H1 (cell line): ENCODE results near the gene ZNF154. TPM values are rescaled to one million over a fixed set of nuclear protein-coding genes. Genes with fewer than 3 reads are reported as not detected.
A peak's percentile ranks its signal among the peaks of the same experiment; 100 is the strongest.

Source experiments
- ASH2L ChIP-seq: fragments of 200-600, 300-600 bp; sonication (generic); IDR thresholded peaks from one replicate; pipeline ENCODE4 v1.7.1; 2017; ENCODE audit warnings: low read length
- BACH1 ChIP-seq: IDR thresholded peaks from 2 replicates; pipeline ENCODE4 v1.6.1; 2012; ENCODE audit warnings: low read length, improper control_type of control experiment
- BRCA1 ChIP-seq: IDR thresholded peaks from 2 replicates; pipeline ENCODE4 v1.6.1; 2012; ENCODE audit warnings: low read depth, low read length, improper control_type of control experiment
- CBX5 ChIP-seq: fragments of 300-800, 300-1000 bp; sonication (generic); IDR thresholded peaks from 2 replicates; pipeline ENCODE4 v1.7.1; 2016; ENCODE audit warnings: antibody characterized with exemption, low read length, low read depth
- CREB1 ChIP-seq: IDR thresholded peaks from 2 replicates; pipeline ENCODE4 v1.6.1; 2012; ENCODE audit warnings: inconsistent platforms
- E2F6 ChIP-seq: IDR thresholded peaks from 2 replicates; pipeline ENCODE4 v1.6.1; 2012; ENCODE audit warnings: inconsistent platforms
- EZH2 ChIP-seq: fragments of 200-600 bp; sonication (generic); IDR thresholded peaks from 2 replicates; pipeline ENCODE4 v1.7.1; 2012; ENCODE audit warnings: low read depth, mild to moderate bottlenecking, moderate library complexity, low read length, inconsistent platforms; ENCODE audit not compliant: severe bottlenecking
- GABPA ChIP-seq: IDR thresholded peaks from 2 replicates; pipeline ENCODE4 v1.6.1; 2011; ENCODE audit warnings: mild to moderate bottlenecking, low read length, moderate library complexity, borderline replicate concordance; ENCODE audit not compliant: insufficient read depth
- HDAC2 ChIP-seq, 2 experiments: fragments of 300-600 bp in 1 of 2; sonication (generic) in 1 of 2; IDR thresholded peaks; 2 replicates each; pipeline ENCODE4 v1.6.1; 2011 to 2012; ENCODE audit warnings: low read depth in 2 of 2, low read length in 2 of 2, mild to moderate bottlenecking in 2 of 2, moderate library complexity in 2 of 2, borderline replicate concordance in 1 of 2, inconsistent platforms in 1 of 2
- NANOG ChIP-seq: IDR thresholded peaks from 2 replicates; pipeline ENCODE4 v1.6.1; 2011; ENCODE audit warnings: low read length, low read depth, mild to moderate bottlenecking, inconsistent platforms; ENCODE audit not compliant: insufficient read depth, poor library complexity, severe bottlenecking
- POLR2A ChIP-seq, 2 experiments: IDR thresholded peaks; 1 replicate in 1 of 2; 2 replicates in 1 of 2; pipeline ENCODE4 v1.6.1; 2011; ENCODE audit warnings: low read depth in 2 of 2, low read length in 2 of 2, mild to moderate bottlenecking in 2 of 2; ENCODE audit errors: control extremely low read depth in 1 of 2
- POU5F1 ChIP-seq: IDR thresholded peaks from 2 replicates; pipeline ENCODE4 v1.6.1; 2011; ENCODE audit warnings: low read depth, mild to moderate bottlenecking, low read length, moderate library complexity
- RBBP5 ChIP-seq: IDR thresholded peaks from 2 replicates; pipeline ENCODE4 v1.7.1; 2012; ENCODE audit warnings: low read depth, mild to moderate bottlenecking, inconsistent platforms, low read length, moderate library complexity, borderline replicate concordance
- RXRA ChIP-seq: IDR thresholded peaks from 2 replicates; pipeline ENCODE4 v1.6.1; 2011; ENCODE audit warnings: low read depth, mild to moderate bottlenecking, low read length, moderate library complexity; ENCODE audit not compliant: insufficient read depth
- SIN3A ChIP-seq, 2 experiments: IDR thresholded peaks in 1 of 2; conservative IDR thresholded peaks in 1 of 2; 2 replicates each; pipeline ENCODE4 v1.6.1; 2011 to 2012; ENCODE audit warnings: low read length in 2 of 2, improper control_type of control experiment in 1 of 2, low read depth in 1 of 2, mild to moderate bottlenecking in 1 of 2
- SIX5 ChIP-seq: IDR thresholded peaks from 2 replicates; pipeline ENCODE4 v1.6.1; 2011; ENCODE audit warnings: mild to moderate bottlenecking, low read depth, low read length
- SP4 ChIP-seq: IDR thresholded peaks from 2 replicates; pipeline ENCODE4 v1.6.1; 2012; ENCODE audit warnings: low read length, inconsistent platforms
- TEAD4 ChIP-seq: IDR thresholded peaks from 2 replicates; pipeline ENCODE4 v1.6.1; 2012; ENCODE audit warnings: low read depth, low read length, inconsistent platforms, mixed read lengths
- polyA plus RNA-seq, 7 experiments: library from polyadenylated mRNA; depleted of rRNA in 3 of 7; stranded (reverse) in 5 of 7; unstranded in 2 of 7; fragments of >200 nt in 5 of 7; fragments of 200-250 nt in 2 of 7; gene quantifications; 1 replicate in 5 of 7; 2 replicates in 1 of 7; 4 replicates in 1 of 7; pipeline versions ENCODE4 v1.2.1 to v1.2.3, GENCODE V29; 2011 to 2013; ENCODE audit warnings: missing spikeins in 2 of 7, mixed read lengths in 2 of 7
- total RNA-seq: library from RNA; stranded (reverse); fragmentation: NEBNext Ultra II Directional; extraction: Animal tissue kit (Norgen Biotek cat#: 25700); gene quantifications from 2 replicates; pipeline ENCODE4 v1.2.1, GENCODE V29; 2021
- TF ChIP-seq, protein P1 (sequence below): IDR thresholded peaks from 2 replicates; pipeline ENCODE4 v1.6.1; 2011; ENCODE audit warnings: low read length, improper control_type of control experiment
- TF ChIP-seq, protein P2 (sequence below), 3 experiments: IDR thresholded peaks; 1 replicate in 2 of 3; 2 replicates in 1 of 3; pipeline versions ENCODE4 v1.5.1 to v1.6.1; 2011; ENCODE audit warnings: low read length in 3 of 3, mild to moderate bottlenecking in 3 of 3, inconsistent platforms in 2 of 3, low read depth in 1 of 3, moderate library complexity in 1 of 3; ENCODE audit not compliant: insufficient read depth in 1 of 3; ENCODE audit errors: control extremely low read depth in 1 of 3

The ZNF154 gene
- total and polyA plus RNA-seq, 2 of the 8 experiments (the other 6 are each of a cell fraction or from before 2014, with no cell fraction given), result 5.3 to 11.6 TPM

- TF ChIP-seq, protein P1, sequence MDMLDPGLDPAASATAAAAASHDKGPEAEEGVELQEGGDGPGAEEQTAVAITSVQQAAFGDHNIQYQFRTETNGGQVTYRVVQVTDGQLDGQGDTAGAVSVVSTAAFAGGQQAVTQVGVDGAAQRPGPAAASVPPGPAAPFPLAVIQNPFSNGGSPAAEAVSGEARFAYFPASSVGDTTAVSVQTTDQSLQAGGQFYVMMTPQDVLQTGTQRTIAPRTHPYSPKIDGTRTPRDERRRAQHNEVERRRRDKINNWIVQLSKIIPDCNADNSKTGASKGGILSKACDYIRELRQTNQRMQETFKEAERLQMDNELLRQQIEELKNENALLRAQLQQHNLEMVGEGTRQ, result no peak
- TF ChIP-seq ASH2L, result peak; percentile 44
- 0 out of 2 replicates have a peak, but pooled peaks have one; percentile 6 for TF ChIP-seq RBBP5
- no peak for TF ChIP-seq BACH1
- no peak for TF ChIP-seq CBX5
- TF ChIP-seq RXRA, result no peak
- 0 out of 4 replicates have a peak, but pooled peaks of 1 of the 2 experiments have one; percentile 8 for TF ChIP-seq HDAC2 (IDR thresholded peaks at IDR 0.05; ENCODE audit: borderline replicate concordance in 1 of 2, low read depth in 2 of 2, low read length in 2 of 2)
- TF ChIP-seq SIN3A (conservative IDR thresholded peaks at IDR 0.05 in 1 of 2, IDR thresholded peaks at IDR 0.05 in 1 of 2; ENCODE audit: low read depth in 1 of 2, low read length in 2 of 2), result peak in 1 of 2 experiments; percentile 20; a peak in 1 of 4 replicates
- TF ChIP-seq SIX5, result no peak
- TF ChIP-seq POU5F1, result no peak
- TF ChIP-seq EZH2, result no peak
- TF ChIP-seq BRCA1, result no peak
- no peak for TF ChIP-seq NANOG
- no peak for TF ChIP-seq E2F6
- TF ChIP-seq POLR2A (IDR thresholded peaks at IDR 0.05; ENCODE audit: control extremely low read depth in 1 of 2, low read depth in 2 of 2, low read length in 2 of 2), result no peak
- TF ChIP-seq GABPA, result no peak
- TF ChIP-seq, protein P2, sequence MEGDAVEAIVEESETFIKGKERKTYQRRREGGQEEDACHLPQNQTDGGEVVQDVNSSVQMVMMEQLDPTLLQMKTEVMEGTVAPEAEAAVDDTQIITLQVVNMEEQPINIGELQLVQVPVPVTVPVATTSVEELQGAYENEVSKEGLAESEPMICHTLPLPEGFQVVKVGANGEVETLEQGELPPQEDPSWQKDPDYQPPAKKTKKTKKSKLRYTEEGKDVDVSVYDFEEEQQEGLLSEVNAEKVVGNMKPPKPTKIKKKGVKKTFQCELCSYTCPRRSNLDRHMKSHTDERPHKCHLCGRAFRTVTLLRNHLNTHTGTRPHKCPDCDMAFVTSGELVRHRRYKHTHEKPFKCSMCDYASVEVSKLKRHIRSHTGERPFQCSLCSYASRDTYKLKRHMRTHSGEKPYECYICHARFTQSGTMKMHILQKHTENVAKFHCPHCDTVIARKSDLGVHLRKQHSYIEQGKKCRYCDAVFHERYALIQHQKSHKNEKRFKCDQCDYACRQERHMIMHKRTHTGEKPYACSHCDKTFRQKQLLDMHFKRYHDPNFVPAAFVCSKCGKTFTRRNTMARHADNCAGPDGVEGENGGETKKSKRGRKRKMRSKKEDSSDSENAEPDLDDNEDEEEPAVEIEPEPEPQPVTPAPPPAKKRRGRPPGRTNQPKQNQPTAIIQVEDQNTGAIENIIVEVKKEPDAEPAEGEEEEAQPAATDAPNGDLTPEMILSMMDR (IDR thresholded peaks at IDR 0.05; ENCODE audit: control extremely low read depth in 1 of 3, insufficient read depth in 1 of 3, low read depth in 1 of 3, low read length in 3 of 3), result no peak
- TF ChIP-seq TEAD4, result no peak
- TF ChIP-seq SP4, result no peak
- TF ChIP-seq CREB1, result no peak
These were observed 26.7 kb downstream of the ZNF154 start (continued) for GRCh38 chr19:57682226-57682766.
